Lung (tissue), 16 donors: ENCODE measurements around the gene PTPRB. TPM values are rescaled to one million over a fixed set of nuclear protein-coding genes. Genes with fewer than 3 reads are reported as not detected.

Experiments
- ATAC-seq: fragments of 200-7000 bp; cut with Tn5 transposase; one replicate; pipeline ENCODE4 v1.9.1; 2020; ENCODE audit warnings: moderate number of reproducible peaks; ENCODE audit not compliant: insufficient read depth, low FRiP score
- DNase-seq, 3 donors: peaks; one replicate each; pipeline ENCODE4 v3.0.0-alpha.2; 2013 to 2017
- H3K27ac ChIP-seq, 2 donors: one replicate each; pipeline ENCODE4 v1.5.1; 2013; ENCODE audit warnings: mild to moderate bottlenecking in 2 of 2, moderate library complexity in 2 of 2, control low read depth in 1 of 2, inconsistent platforms in 1 of 2, low read depth in 1 of 2, low read length in 1 of 2
- H3K27me3 ChIP-seq, 3 donors: one replicate each; pipeline ENCODE4 v1.5.1; 2013; ENCODE audit warnings: low read length in 2 of 3; ENCODE audit not compliant: control insufficient read depth in 3 of 3, insufficient read depth in 3 of 3
- H3K36me3 ChIP-seq, 4 donors: one replicate each; pipeline ENCODE4 v1.5.1; 2013; ENCODE audit warnings: low read length in 4 of 4, mild to moderate bottlenecking in 1 of 4, moderate library complexity in 1 of 4; ENCODE audit not compliant: control insufficient read depth in 4 of 4, insufficient read depth in 4 of 4
- H3K4me1 ChIP-seq, 5 donors: one replicate each; pipeline ENCODE4 v1.5.1; 2013; ENCODE audit warnings: low read length in 5 of 5, mild to moderate bottlenecking in 2 of 5, moderate library complexity in 1 of 5; ENCODE audit not compliant: control insufficient read depth in 5 of 5, insufficient read depth in 5 of 5
- H3K4me3 ChIP-seq: one replicate; pipeline ENCODE4 v1.5.1; 2013; ENCODE audit warnings: mild to moderate bottlenecking, control low read depth, moderate library complexity
- H3K9ac ChIP-seq, 2 donors: one replicate each; pipeline ENCODE4 v1.5.1; 2013; ENCODE audit warnings: low read length in 2 of 2, control low read depth in 1 of 2; ENCODE audit not compliant: insufficient read depth in 1 of 2
- H3K9me3 ChIP-seq, 4 donors: one replicate each; pipeline ENCODE4 v1.5.1; 2013; ENCODE audit warnings: low read length in 3 of 4, mild to moderate bottlenecking in 1 of 4, moderate library complexity in 1 of 4; ENCODE audit not compliant: control insufficient read depth in 4 of 4, insufficient read depth in 3 of 4
- CTCF ChIP-seq: IDR thresholded peaks from 2 replicates; pipeline ENCODE4 v1.5.1; 2012; ENCODE audit warnings: mild to moderate bottlenecking; ENCODE audit errors: control extremely low read depth, extremely low read depth
- WGBS, 2 donors: extraction: QIAGEN DNeasy Blood & Tissue Kit; methylation state at CpG; one replicate each; pipeline ENCODE4 v1.1.7; 2013; 5-methylcytosine and 5-hydroxymethylcytosine counted together
- long read RNA-seq, 5 donors: transcript quantifications; one replicate each; lab custom pipeline, GENCODE V29; 2026
- polyA plus RNA-seq, 2 donors: library from polyadenylated mRNA; stranded (reverse); fragments of 200-250 nt; gene quantifications; one replicate each; pipeline ENCODE4 v1.2.1, GENCODE V29; 2013
- total RNA-seq, 2 donors: library from RNA; depleted of rRNA in 1 of 2; stranded (reverse); fragments of >200 nt in 1 of 2; gene quantifications; one replicate each; pipeline ENCODE4 v1.2.1, GENCODE V29; 2014 to 2021
- donor health status: control.
- donor health status: control.
- donor health status: Bipolar disorder and iron deficiency.
- donor health status: healthy.
- donor health status: DM: yes; HTN: yes; CAD: no.

PTPRB gene
- 10 to 100 TPM; 71.2 to 93.6 TPM for total RNA-seq
- 10 to 100 TPM; 15.5 to 24.5 TPM for polyA plus RNA-seq
- long read RNA-seq, donor 1, partial matches to known transcripts = 7 of 8 reads
- long read RNA-seq, donor 1, other reads (novel, unspliced or antisense) = 0 of 8 reads
- long read RNA-seq, donor 2 = 0 reads
- long read RNA-seq, donor 3, partial matches to known transcripts = 0 of 1 reads
- long read RNA-seq, donor 3, other reads (novel, unspliced or antisense) = 0 of 1 reads
- long read RNA-seq, donor 4, partial matches to known transcripts = 0 of 1 reads
- long read RNA-seq, donor 4, other reads (novel, unspliced or antisense) = 0 of 1 reads
- long read RNA-seq, donor 5, partial matches to known transcripts = 5 of 7 reads
- long read RNA-seq, donor 5, other reads (novel, unspliced or antisense) = 0 of 7 reads

- Histone ChIP-seq H3K36me3 (no peaks in the 10 kb centered on the region), H3K27ac (peak within 1 kb of the TSS; percentile 83 to 88), H3K4me1 (peaks cover 0 to 7% (median 0%) of the 10 kb centered on the region in 5 donors), H3K4me3 (peak within 1 kb of the TSS; percentile 24), H3K9ac (no peak within 1 kb of the TSS), H3K9me3 (no peaks in the 10 kb centered on the region), H3K27me3 (no peaks in the 10 kb centered on the region)
- TF ChIP-seq CTCF = no peak
- peak in 1 of 3 donors; percentile 31 for DNase-seq
- WGBS, 2 donors = 39 to 41% methylated on average over 6 of the region's 6 CpGs
- ATAC-seq = no peak
Observed at GRCh38 chr12:70637303-70638085, at the start of gene PTPRB. Gene PTPRB, minus strand, starts transcription at chr12:70637429. Its CDS starts 34 bp downstream, at chr12:70637395.

- Histone ChIP-seq H3K9ac (no peak overlapping the region), H3K27ac (no peak overlapping the region), H3K4me3 (no peak overlapping the region), H3K27me3 (no peaks in the 10 kb centered on the region), H3K36me3 (no peaks in the 10 kb centered on the region), H3K4me1 (no peaks in the 10 kb centered on the region), H3K9me3 (no peaks in the 10 kb centered on the region)
- 70 to 72% methylated on average over 1 of the region's 1 CpG for WGBS, 2 donors
- DNase-seq = no peak
- no peak for ATAC-seq
- no peak for TF ChIP-seq CTCF
Observed at GRCh38 chr12:70686907-70687306, 49.7 kb upstream of the PTPRB start.

GRCh38 chr12:70686299-70686698, 49.1 kb upstream of the PTPRB start:
- WGBS, 2 donors = 88 to 91% methylated on average over 2 of the region's 2 CpGs
- no peak for DNase-seq
- TF ChIP-seq CTCF = no peak
- Histone ChIP-seq H3K4me1 (no peaks in the 10 kb centered on the region), H3K36me3 (no peaks in the 10 kb centered on the region), H3K9ac (no peak overlapping the region), H3K9me3 (no peaks in the 10 kb centered on the region), H3K4me3 (no peak overlapping the region), H3K27ac (no peak overlapping the region), H3K27me3 (no peaks in the 10 kb centered on the region)
- ATAC-seq = no peak
